Suprapubic skin (tissue), 4 donors: ENCODE results near the gene BTBD2. TPM values are rescaled to one million over a fixed set of nuclear protein-coding genes. Genes with fewer than 3 reads are reported as not detected.

Experiments
- DNase-seq, 2 donors: peaks; one replicate each; pipeline ENCODE4 v3.0.0-alpha.2; 2019; ENCODE audit warnings: low spot score in 2 of 2
- H3K27ac ChIP-seq: fragments of 200-600 bp; sonication (generic); one replicate; pipeline ENCODE4 v1.5.1; 2019
- H3K27me3 ChIP-seq: fragments of 200-600 bp; sonication (generic); one replicate; pipeline ENCODE4 v1.5.1; 2019
- H3K36me3 ChIP-seq: fragments of 200-600 bp; sonication (generic); one replicate; pipeline ENCODE4 v1.5.1; 2019
- H3K4me1 ChIP-seq: fragments of 200-600 bp; sonication (generic); one replicate; pipeline ENCODE4 v1.5.1; 2019
- H3K4me3 ChIP-seq: fragments of 200-600 bp; sonication (generic); one replicate; pipeline ENCODE4 v1.5.1; 2019; ENCODE audit warnings: mild to moderate bottlenecking
- H3K9me3 ChIP-seq: fragments of 200-600 bp; sonication (generic); one replicate; pipeline ENCODE4 v1.5.1; 2019
- EP300 ChIP-seq: sonication (generic); formaldehyde crosslinking; IDR thresholded peaks from one replicate; pipeline ENCODE4 v1.6.1; 2017; ENCODE audit warnings: antibody characterized with exemption
- POLR2A ChIP-seq, 2 donors: fragments of 450-650 bp; IDR thresholded peaks; one replicate each; pipeline ENCODE4 v1.6.1; 2017; ENCODE audit warnings: antibody characterized with exemption in 2 of 2, mild to moderate bottlenecking in 2 of 2, moderate library complexity in 2 of 2
- POLR2AphosphoS5 ChIP-seq, 3 donors: sonication (generic); formaldehyde crosslinking; IDR thresholded peaks; one replicate each; pipeline ENCODE4 v1.6.1; 2017; ENCODE audit warnings: antibody characterized with exemption in 3 of 3
- WGBS: methylation state at CpG from one replicate; pipeline ENCODE4 v1.1.5; 2018; 5-methylcytosine and 5-hydroxymethylcytosine counted together
- total RNA-seq, 4 donors: library from RNA; depleted of rRNA; stranded (reverse); fragments of >200 nt; gene quantifications; one replicate each; pipeline ENCODE4 v1.1.0, GENCODE V29; 2016
- TF ChIP-seq, protein P1 (sequence below), 2 donors: fragments of 200-600 bp in 1 of 2; fragments of 450-650 bp in 1 of 2; sonication (generic) in 1 of 2; IDR thresholded peaks; one replicate each; pipeline ENCODE4 v1.5.1; 2016 to 2019; ENCODE audit warnings: antibody characterized with exemption in 2 of 2, mild to moderate bottlenecking in 1 of 2, moderate library complexity in 1 of 2

Gene BTBD2
- total RNA-seq, 4 donors from 2014 or later = 83.0 to 101 (median 90.3) TPM

DNA sequence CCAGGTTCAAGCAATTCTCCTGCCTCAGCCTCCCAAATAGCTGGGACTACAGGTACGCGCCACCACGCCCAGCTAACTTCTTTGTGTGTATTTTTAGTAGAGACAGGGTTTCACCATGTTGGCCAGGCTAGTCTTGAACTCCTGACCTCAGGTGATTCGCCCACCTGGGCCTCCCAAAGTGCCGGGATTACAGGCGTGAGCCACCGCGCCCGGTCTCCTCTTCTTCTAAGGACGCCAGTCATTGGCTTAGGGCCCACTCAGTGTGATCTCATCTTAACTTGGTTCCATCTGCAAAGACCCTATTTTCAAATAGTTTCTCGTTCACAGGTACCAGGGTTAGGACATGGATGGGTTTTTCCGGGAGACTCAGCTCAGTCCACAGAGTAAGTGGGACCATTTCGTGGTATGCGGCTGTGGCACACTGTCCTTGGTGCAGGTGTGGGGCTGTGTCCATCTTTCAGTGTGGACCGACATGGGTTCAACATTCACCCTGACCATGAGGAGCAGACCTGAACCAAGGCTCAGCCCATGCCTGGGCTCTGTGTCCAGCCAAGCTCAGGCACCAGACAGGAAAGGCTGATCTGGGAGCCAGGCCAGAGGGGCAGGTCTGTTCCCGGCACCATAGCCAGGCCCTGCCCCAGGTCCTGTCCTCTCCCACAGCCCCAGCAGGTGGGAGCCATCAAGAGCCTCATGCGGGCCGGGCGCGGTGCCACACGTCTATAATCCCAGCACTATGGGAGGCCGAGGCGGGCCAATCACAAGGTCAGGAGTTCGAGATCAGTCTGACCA is 38.3 kb upstream of the BTBD2 start:
- Histone ChIP-seq H3K27ac (no peak overlapping the region), H3K9me3 (no peaks in the 10 kb centered on the region), H3K4me3 (no peak overlapping the region), H3K36me3 (peaks cover under 1% of the 10 kb centered on the region), H3K4me1 (peaks cover 83% of the 10 kb centered on the region), H3K27me3 (no peaks in the 10 kb centered on the region)
- TF ChIP-seq, protein P1, sequence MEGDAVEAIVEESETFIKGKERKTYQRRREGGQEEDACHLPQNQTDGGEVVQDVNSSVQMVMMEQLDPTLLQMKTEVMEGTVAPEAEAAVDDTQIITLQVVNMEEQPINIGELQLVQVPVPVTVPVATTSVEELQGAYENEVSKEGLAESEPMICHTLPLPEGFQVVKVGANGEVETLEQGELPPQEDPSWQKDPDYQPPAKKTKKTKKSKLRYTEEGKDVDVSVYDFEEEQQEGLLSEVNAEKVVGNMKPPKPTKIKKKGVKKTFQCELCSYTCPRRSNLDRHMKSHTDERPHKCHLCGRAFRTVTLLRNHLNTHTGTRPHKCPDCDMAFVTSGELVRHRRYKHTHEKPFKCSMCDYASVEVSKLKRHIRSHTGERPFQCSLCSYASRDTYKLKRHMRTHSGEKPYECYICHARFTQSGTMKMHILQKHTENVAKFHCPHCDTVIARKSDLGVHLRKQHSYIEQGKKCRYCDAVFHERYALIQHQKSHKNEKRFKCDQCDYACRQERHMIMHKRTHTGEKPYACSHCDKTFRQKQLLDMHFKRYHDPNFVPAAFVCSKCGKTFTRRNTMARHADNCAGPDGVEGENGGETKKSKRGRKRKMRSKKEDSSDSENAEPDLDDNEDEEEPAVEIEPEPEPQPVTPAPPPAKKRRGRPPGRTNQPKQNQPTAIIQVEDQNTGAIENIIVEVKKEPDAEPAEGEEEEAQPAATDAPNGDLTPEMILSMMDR (IDR thresholded peaks at IDR 0.05) = no peak
- TF ChIP-seq POLR2AphosphoS5 (IDR thresholded peaks at IDR 0.05) = peak in 1 of 3 donors; percentile 18
- no peak for TF ChIP-seq EP300
- peak; percentile 73 to 79 for DNase-seq
- 77% methylated on average over 23 of the region's 24 CpGs for WGBS

- TF ChIP-seq EP300 (no peak), POLR2AphosphoS5 (IDR thresholded peaks at IDR 0.05) (no peak), POLR2A (IDR thresholded peaks at IDR 0.05) (no peak)
- TF ChIP-seq, protein P1 (IDR thresholded peaks at IDR 0.05) = no peak
- 30% methylated on average over 15 of the region's 18 CpGs for WGBS
- Histone ChIP-seq H3K4me3 (peak overlapping the region; percentile 85), H3K27me3 (no peaks in the 10 kb centered on the region), H3K4me1 (peaks cover 83% of the 10 kb centered on the region), H3K27ac (peak overlapping the region; percentile 93), H3K36me3 (peaks cover 4% of the 10 kb centered on the region), H3K9me3 (no peaks in the 10 kb centered on the region)
- peak; percentile 79 to 83 for DNase-seq
These were observed 36.5 kb upstream of the BTBD2 start for GRCh38 chr19:2051773-2052704.

DNA sequence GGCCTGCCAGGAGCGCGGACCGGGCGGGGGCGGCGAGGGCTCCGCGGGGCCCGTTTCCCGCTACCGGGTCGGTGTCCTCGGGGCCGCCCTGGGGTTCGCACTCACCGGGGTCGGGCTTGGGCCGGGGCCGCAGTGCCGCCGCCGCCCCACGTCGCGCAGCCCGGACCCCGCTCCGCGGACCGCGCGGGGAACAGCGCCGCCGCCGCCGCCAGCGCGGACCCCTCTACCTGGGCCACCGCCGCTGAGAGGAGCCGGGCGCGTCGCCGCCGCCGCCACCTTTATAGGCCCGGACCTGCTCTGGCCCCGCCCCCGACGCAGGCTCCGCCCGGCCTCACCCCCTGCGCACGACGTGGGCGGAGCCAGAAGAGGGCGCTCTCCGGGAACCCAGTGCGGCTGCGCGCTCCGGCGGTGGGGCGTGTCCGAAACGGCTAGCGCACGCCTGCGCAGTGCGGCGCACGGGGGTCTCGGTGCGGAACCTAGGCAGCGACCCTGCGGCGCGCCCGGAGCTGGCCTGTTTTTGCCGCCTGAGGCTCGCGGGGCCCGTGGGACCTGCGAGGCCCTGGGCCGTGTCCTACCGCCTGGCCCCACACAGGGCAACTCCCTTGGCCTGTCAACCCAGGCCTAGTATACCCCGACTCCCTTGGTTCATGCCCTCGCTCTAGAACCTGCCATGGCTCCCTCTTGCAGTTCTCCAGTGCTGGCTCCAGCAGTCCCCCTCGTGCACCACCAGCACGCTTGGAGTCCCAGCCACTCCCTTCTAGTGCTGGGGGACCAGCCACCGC is 35.7 kb upstream of the BTBD2 start, which contains the start of gene MKNK2:
TSS of gene MKNK2 (minus strand) at position 254 of the 782 bp plus-strand sequence. CDS start 393 bp downstream, outside the sequence.
- WGBS = 4% methylated on average over 25 of the region's 93 CpGs
- peak; percentile 92 to 96 for DNase-seq

GRCh38 chr19:2050349-2050990 is 35.0 kb upstream of the BTBD2 start:
- Histone ChIP-seq H3K27ac (peak overlapping the region; percentile 93), H3K27me3 (no peaks in the 10 kb centered on the region), H3K36me3 (peaks cover 19% of the 10 kb centered on the region), H3K4me1 (peaks cover 83% of the 10 kb centered on the region), H3K4me3 (peak overlapping the region; percentile 85), H3K9me3 (no peaks in the 10 kb centered on the region)
- no peak for TF ChIP-seq POLR2AphosphoS5 (IDR thresholded peaks at IDR 0.05)
- TF ChIP-seq POLR2A (IDR thresholded peaks at IDR 0.05) = no peak
- TF ChIP-seq, protein P1 (IDR thresholded peaks at IDR 0.05) = no peak
- no peak for TF ChIP-seq EP300
- peak; percentile 68 to 81 for DNase-seq
- 0% methylated on average over 20 of the region's 49 CpGs for WGBS

More for the DNA sequence above, 35.7 kb upstream of the BTBD2 start, which contains the start of gene MKNK2:
- Histone ChIP-seq H3K4me1 (peaks cover 83% of the 10 kb centered on the region), H3K4me3 (peak within 1 kb of the TSS; percentile 85), H3K36me3 (peaks cover 12% of the 10 kb centered on the region), H3K27me3 (no peaks in the 10 kb centered on the region), H3K9me3 (no peaks in the 10 kb centered on the region), H3K27ac (peak within 1 kb of the TSS; percentile 93)
- TF ChIP-seq, protein P1 (IDR thresholded peaks at IDR 0.05) = peak in 1 of 2 donors; percentile 75
- TF ChIP-seq POLR2A (IDR thresholded peaks at IDR 0.05) = peak; percentile 98 to 99
- no peak for TF ChIP-seq EP300
- TF ChIP-seq POLR2AphosphoS5 (IDR thresholded peaks at IDR 0.05) = peak in 2 of 3 donors; percentile 80 to 94
